Measurements from ENCODE around the gene SPSB1.

SPSB1 gene

DNA sequence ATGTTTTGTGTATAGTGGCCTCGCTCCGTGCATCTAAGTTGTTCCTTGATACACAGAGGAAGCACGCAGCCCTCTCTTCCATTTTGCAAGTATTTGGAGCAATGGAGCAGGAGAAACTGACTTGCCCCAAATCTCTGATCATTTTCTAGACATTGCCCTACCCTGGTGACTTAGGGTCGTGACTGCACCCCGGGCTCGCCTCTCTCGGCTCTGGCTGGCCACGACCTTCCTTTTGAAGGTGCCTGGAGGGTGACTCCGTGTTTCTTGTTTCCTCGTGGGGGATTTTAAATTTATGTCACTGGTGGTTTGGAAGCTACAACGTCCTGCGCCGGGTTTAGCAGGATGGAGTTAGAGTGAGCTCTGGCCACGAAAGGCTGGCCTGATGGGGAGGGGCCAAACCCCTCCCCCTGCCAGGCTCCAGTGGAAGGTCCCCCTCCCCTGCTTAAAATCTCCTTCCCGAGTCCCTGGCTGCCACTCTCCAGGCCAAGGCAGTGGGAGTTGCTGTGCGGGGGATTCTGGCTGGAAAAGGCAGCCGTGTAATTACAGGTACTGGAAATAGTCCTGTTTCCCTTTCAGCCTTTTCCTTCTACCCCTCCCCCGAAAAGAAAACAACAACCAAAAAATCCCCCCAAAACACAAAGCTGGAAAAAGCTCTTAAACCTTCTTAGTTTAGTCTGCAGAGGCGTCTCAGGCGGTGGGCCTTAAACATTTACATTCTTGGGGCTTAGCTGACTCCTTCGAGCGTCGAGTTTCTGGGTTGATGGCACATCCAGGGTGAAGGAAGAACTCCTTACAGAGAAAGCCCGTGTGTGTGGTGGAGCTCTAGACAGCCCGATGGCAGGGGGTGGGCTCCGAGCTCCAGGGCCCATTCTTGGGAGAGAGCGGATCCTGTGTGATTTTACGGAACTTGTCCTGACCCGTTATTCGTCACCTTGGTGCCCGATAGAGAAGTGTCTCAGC is 28.1 kb downstream of the SPSB1 start:
- no peak overlapping the region for H3K4me3 ChIP-seq (ENCODE audit: low read depth, low read length)
- CTCF ChIA-PET: interaction anchor here (0.6 to 0.7 kb wide), 3 partner anchors 11 to 892 kb away, joined by 3 read pairs; no protein-coding TSS in a partner anchor
- peaks cover 0 to 3% of the 10 kb centered on the region in 2 experiments; a peak in 1 of 3 replicates for H3K36me3 ChIP-seq (ENCODE audit: control insufficient read depth in 2 of 2, insufficient read depth in 1 of 2, low read length in 2 of 2)
- TF ChIP-seq ZNF621 (tag by site-specific recombination; IDR thresholded peaks at IDR 0.05) (no peak), ZFHX2 (tag by site-specific recombination; conservative IDR thresholded peaks at IDR 0.05) (peak; percentile 31; the same call in 1 of the 2 replicates), TRIM28 (IDR thresholded peaks at IDR 0.05; ENCODE audit: borderline replicate concordance, low read length) (no peak), FEZF1 (tag by site-specific recombination; IDR thresholded peaks at IDR 0.05) (peak; percentile 9; the same call in 1 of the 2 replicates), EGR2 (tag by site-specific recombination; IDR thresholded peaks at IDR 0.05; ENCODE audit: low read depth) (0 out of 2 replicates have a peak, but pooled peaks have one; percentile 20)
- no peaks in the 10 kb centered on the region; the same call in 1 of the 2 replicates for H3K4me1 ChIP-seq (ENCODE audit: control insufficient read depth, insufficient read depth, low read length)
- POLR2A ChIA-PET: no interaction called here
- H3K9me3 ChIP-seq (ENCODE audit: control insufficient read depth, insufficient read depth, low read depth, low read length): no peaks in the 10 kb centered on the region
- H3K27ac ChIP-seq (ENCODE audit: extremely low read depth, low read depth, low read length): no peak overlapping the region

DNA sequence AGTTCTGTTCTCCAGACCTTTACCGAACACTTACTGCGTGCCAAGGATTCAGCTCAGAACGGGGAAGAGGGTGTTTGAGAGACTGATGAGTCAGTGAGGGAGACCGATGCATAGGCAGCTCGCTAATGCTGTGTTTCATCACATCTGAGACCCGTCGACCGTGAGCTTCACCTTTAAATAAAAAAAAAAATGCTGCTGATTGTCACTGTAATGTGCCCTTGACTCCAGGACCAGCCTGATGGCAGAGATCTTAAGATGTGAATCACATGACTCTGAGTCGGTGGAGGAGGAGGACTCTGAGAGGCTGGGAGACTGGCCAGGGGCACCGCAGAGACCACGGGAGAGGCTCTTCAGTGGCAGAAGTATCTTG is 28.8 kb downstream of the SPSB1 start:
- no peaks in the 10 kb centered on the region for H3K9me3 ChIP-seq (ENCODE audit: control insufficient read depth, insufficient read depth, low read depth, low read length)
- H3K4me1 ChIP-seq (ENCODE audit: control insufficient read depth, insufficient read depth, low read length): no peaks in the 10 kb centered on the region; the same call in 1 of the 2 replicates
- H3K4me3 ChIP-seq (ENCODE audit: low read depth, low read length): no peak overlapping the region
- ChIA-PET POLR2A (no interaction called here), CTCF (interaction anchor here (0.7 kb wide), 1 partner anchor 11 kb away, joined by 3 read pairs; no protein-coding TSS in a partner anchor)
- no peak for TF ChIP-seq ZNF585B (tag by site-specific recombination; IDR thresholded peaks at IDR 0.05)
- TF ChIP-seq ZNF544 (tag by site-specific recombination; IDR thresholded peaks at IDR 0.05): no peak
- TF ChIP-seq KLF9 (tag by site-specific recombination; IDR thresholded peaks at IDR 0.05; ENCODE audit: low read depth): no peak
- no peak for TF ChIP-seq ZFP37 (tag by site-specific recombination; IDR thresholded peaks at IDR 0.05)
- TF ChIP-seq KLF8 (tag by site-specific recombination; IDR thresholded peaks at IDR 0.05): no peak
- TF ChIP-seq GLIS2 (tag by site-specific recombination; IDR thresholded peaks at IDR 0.05): no peak
- TF ChIP-seq ZNF560 (tag by site-specific recombination; IDR thresholded peaks at IDR 0.05; ENCODE audit: borderline replicate concordance): no peak
- no peak for TF ChIP-seq ZNF658 (tag by site-specific recombination; IDR thresholded peaks at IDR 0.05)
- TF ChIP-seq ZNF112 (tag by site-specific recombination; IDR thresholded peaks at IDR 0.05): no peak
- no peak for TF ChIP-seq IKZF3 (tag by site-specific recombination; IDR thresholded peaks at IDR 0.05)
- 0 out of 2 replicates have a peak, but pooled peaks have one; percentile 9 for TF ChIP-seq ZFHX2 (tag by site-specific recombination; conservative IDR thresholded peaks at IDR 0.05)
- TF ChIP-seq ZNF521 (tag by site-specific recombination; IDR thresholded peaks at IDR 0.05): no peak
- 0 out of 2 replicates have a peak, but pooled peaks have one; percentile 21 for TF ChIP-seq EGR2 (tag by site-specific recombination; IDR thresholded peaks at IDR 0.05; ENCODE audit: low read depth)
- TF ChIP-seq, protein P1, sequence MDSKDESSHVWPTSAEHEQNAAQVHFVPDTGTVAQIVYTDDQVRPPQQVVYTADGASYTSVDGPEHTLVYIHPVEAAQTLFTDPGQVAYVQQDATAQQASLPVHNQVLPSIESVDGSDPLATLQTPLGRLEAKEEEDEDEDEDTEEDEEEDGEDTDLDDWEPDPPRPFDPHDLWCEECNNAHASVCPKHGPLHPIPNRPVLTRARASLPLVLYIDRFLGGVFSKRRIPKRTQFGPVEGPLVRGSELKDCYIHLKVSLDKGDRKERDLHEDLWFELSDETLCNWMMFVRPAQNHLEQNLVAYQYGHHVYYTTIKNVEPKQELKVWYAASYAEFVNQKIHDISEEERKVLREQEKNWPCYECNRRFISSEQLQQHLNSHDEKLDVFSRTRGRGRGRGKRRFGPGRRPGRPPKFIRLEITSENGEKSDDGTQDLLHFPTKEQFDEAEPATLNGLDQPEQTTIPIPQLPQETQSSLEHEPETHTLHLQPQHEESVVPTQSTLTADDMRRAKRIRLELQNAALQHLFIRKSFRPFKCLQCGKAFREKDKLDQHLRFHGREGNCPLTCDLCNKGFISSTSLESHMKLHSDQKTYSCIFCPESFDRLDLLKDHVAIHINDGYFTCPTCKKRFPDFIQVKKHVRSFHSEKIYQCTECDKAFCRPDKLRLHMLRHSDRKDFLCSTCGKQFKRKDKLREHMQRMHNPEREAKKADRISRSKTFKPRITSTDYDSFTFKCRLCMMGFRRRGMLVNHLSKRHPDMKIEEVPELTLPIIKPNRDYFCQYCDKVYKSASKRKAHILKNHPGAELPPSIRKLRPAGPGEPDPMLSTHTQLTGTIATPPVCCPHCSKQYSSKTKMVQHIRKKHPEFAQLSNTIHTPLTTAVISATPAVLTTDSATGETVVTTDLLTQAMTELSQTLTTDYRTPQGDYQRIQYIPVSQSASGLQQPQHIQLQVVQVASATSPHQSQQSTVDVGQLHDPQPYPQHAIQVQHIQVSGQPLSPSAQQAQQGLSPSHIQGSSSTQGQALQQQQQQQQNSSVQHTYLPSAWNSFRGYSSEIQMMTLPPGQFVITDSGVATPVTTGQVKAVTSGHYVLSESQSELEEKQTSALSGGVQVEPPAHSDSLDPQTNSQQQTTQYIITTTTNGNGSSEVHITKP (tag by site-specific recombination; IDR thresholded peaks at IDR 0.05): no peak
- no peak overlapping the region for H3K27ac ChIP-seq (ENCODE audit: extremely low read depth, low read depth, low read length)
- peaks cover 0 to 3% of the 10 kb centered on the region in 2 experiments; a peak in 1 of 3 replicates for H3K36me3 ChIP-seq (ENCODE audit: control insufficient read depth in 2 of 2, insufficient read depth in 1 of 2, low read length in 2 of 2)
